ENCODE measurements around the gene HSF2. TPM values are rescaled to one million over a fixed set of nuclear protein-coding genes. Genes with fewer than 3 reads are reported as not detected.

The HSF2 gene
- total and polyA plus RNA-seq, 2 of the 13 experiments (the other 11 are each of a cell fraction or from before 2014, with no cell fraction given): 24.8 to 26.4 TPM

DNA sequence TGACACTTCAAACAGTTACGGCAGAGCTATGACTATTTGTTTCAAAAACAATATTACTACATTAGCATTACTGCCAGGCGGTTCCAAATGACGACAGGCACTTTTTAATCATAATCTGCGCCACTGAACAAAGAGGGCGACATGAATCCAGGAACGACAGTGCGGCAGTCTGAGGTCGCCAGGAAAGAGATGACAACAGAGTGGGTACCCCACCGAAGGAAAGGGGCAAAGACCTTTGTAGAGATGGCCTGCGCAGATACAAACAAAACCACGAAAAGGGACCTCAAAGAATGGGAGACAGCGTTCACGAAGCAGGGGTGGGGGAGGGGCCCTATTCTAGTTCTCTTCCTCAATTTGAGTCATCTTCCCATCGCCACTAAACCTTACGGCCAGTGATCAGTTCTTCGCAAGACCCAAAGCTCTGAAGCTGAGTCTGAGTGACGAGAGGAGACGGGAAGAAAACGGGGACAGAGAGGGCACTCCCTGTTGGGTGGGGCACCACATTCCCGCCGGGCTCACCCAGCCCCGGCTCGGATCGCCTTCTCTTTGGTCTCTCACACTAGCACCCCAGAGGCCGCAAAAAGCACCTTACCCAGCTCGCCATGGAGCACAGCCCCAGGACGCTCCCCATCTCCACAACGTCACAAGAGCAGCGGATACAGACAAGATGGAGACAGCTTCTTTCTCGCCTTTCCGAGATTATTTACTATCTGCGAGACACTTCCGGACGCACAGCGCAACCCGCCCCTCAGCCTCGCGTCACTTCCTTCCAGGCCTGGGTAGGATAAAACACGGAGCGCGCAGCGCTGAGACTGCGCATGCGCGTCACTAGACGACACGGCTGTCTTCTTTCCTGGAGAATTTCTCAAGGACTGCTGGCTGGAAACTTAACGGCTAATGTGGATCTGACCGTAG lies 71.9 kb downstream of the HSF2 start, which contains the start of gene SERINC1 (continued):
- TF ChIP-seq, protein P1, sequence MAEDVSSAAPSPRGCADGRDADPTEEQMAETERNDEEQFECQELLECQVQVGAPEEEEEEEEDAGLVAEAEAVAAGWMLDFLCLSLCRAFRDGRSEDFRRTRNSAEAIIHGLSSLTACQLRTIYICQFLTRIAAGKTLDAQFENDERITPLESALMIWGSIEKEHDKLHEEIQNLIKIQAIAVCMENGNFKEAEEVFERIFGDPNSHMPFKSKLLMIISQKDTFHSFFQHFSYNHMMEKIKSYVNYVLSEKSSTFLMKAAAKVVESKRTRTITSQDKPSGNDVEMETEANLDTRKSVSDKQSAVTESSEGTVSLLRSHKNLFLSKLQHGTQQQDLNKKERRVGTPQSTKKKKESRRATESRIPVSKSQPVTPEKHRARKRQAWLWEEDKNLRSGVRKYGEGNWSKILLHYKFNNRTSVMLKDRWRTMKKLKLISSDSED (CRISPR knock-in tag; IDR thresholded peaks at IDR 0.05): no peak
- TF ChIP-seq ZNF17 (CRISPR knock-in tag; IDR thresholded peaks at IDR 0.05) (no peak), SMAD1 (CRISPR knock-in tag; IDR thresholded peaks at IDR 0.05; ENCODE audit: borderline replicate concordance, low read depth) (peak; percentile 78; the same call in 1 of the 2 replicates), RELA (CRISPR knock-in tag; IDR thresholded peaks at IDR 0.05) (peak; percentile 81; the same call in 1 of the 2 replicates), YEATS2 (CRISPR knock-in tag; IDR thresholded peaks at IDR 0.05; ENCODE audit: borderline replicate concordance) (peak; percentile 97), MTA1 (CRISPR knock-in tag; IDR thresholded peaks at IDR 0.05; ENCODE audit: borderline replicate concordance) (peak; percentile 78; the same call in 1 of the 2 replicates), ZNF354B (CRISPR knock-in tag; IDR thresholded peaks at IDR 0.05) (peak; percentile 60; the same call in 1 of the 2 replicates), FOXM1 (CRISPR knock-in tag; IDR thresholded peaks at IDR 0.05) (no peak), AHDC1 (CRISPR knock-in tag; IDR thresholded peaks at IDR 0.05; ENCODE audit: borderline replicate concordance) (no peak), ZNF414 (CRISPR knock-in tag; IDR thresholded peaks at IDR 0.05) (peak; percentile 76), NFATC3 (CRISPR knock-in tag; IDR thresholded peaks at IDR 0.05) (peak; percentile 46; the same call in 1 of the 2 replicates), ZNF768 (CRISPR knock-in tag; IDR thresholded peaks at IDR 0.05) (peak; percentile 28; the same call in 1 of the 2 replicates), MTA3 (CRISPR knock-in tag; IDR thresholded peaks at IDR 0.05) (no peak), CBX2 (IDR thresholded peaks at IDR 0.05; ENCODE audit: low read depth, low read length) (no peak), CBX2 (CRISPR knock-in tag; IDR thresholded peaks at IDR 0.05; ENCODE audit: low read depth) (no peak), TCF12 (IDR thresholded peaks at IDR 0.05) (no peak), TCF12 (CRISPR knock-in tag; IDR thresholded peaks at IDR 0.05) (no peak)
